Measurements from ENCODE around the gene NUDT5.

DNA sequence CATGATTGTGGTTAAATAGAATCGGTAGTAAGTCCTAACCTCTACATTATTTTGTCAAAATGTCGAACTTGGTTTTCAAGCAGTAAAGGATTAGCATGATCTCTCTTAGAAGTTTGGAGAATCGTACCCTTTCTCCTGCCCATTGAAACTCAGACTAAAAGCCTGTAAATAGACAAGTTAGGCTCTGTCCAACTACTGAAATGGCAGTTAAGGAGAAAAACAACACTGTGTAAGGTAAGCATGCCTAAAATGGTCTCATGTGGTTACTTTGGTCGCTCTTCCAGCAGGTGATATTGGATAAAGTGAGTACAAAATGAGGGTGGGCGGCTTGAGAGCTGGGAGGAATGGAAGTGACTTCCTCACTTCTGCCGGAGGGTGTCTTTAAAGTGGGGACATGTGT lies 41.2 kb downstream of the NUDT5 start:
- TF ChIP-seq, protein P1, sequence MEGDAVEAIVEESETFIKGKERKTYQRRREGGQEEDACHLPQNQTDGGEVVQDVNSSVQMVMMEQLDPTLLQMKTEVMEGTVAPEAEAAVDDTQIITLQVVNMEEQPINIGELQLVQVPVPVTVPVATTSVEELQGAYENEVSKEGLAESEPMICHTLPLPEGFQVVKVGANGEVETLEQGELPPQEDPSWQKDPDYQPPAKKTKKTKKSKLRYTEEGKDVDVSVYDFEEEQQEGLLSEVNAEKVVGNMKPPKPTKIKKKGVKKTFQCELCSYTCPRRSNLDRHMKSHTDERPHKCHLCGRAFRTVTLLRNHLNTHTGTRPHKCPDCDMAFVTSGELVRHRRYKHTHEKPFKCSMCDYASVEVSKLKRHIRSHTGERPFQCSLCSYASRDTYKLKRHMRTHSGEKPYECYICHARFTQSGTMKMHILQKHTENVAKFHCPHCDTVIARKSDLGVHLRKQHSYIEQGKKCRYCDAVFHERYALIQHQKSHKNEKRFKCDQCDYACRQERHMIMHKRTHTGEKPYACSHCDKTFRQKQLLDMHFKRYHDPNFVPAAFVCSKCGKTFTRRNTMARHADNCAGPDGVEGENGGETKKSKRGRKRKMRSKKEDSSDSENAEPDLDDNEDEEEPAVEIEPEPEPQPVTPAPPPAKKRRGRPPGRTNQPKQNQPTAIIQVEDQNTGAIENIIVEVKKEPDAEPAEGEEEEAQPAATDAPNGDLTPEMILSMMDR (IDR thresholded peaks at IDR 0.05) = no peak
- no peak for TF ChIP-seq POLR2A (IDR thresholded peaks at IDR 0.05)
